Kidney (tissue), 22 donors: Measurements from ENCODE around the gene CASP4. TPM values are rescaled to one million over a fixed set of nuclear protein-coding genes. Genes with fewer than 3 reads are reported as not detected.
A peak's percentile ranks its signal among the peaks of the same experiment; 100 is the strongest.

Experiments
- DNase-seq, 5 donors: peaks; one replicate each; pipeline ENCODE4 v3.0.0-alpha.2; 2013 to 2020
- FAIRE-seq: peaks from 2 replicates; lab custom pipeline; 2012; peaks lifted over from hg19 to GRCh38; lab: Jason Lieb, UNC
- H3K27ac ChIP-seq, 2 donors: one replicate each; pipeline ENCODE4 v1.7.0; 2013; ENCODE audit warnings: low read depth in 2 of 2, low read length in 2 of 2, inconsistent platforms in 1 of 2
- H3K27me3 ChIP-seq: one replicate; pipeline ENCODE4 v1.7.1; 2013; ENCODE audit warnings: low read length, inconsistent platforms; ENCODE audit not compliant: control insufficient read depth, insufficient read depth
- H3K36me3 ChIP-seq, 3 donors: one replicate each; pipeline versions ENCODE4 v1.7.0 to v1.7.1; 2013; ENCODE audit warnings: low read length in 3 of 3, control low read depth in 1 of 3, inconsistent platforms in 1 of 3; ENCODE audit not compliant: insufficient read depth in 3 of 3, control insufficient read depth in 2 of 3
- H3K4me1 ChIP-seq, 3 donors: one replicate each; pipeline versions ENCODE4 v1.7.0 to v1.7.1; 2013; ENCODE audit warnings: low read length in 3 of 3, inconsistent platforms in 1 of 3, low read depth in 1 of 3; ENCODE audit not compliant: control insufficient read depth in 2 of 3, insufficient read depth in 2 of 3
- H3K4me3 ChIP-seq, 3 donors: one replicate each; pipeline versions ENCODE4 v1.7.0 to v1.8.1; 2013; ENCODE audit warnings: low read length in 3 of 3, control low read depth in 1 of 3, inconsistent platforms in 1 of 3
- H3K9ac ChIP-seq, 3 donors: one replicate each; pipeline versions ENCODE4 v1.7.0 to v1.7.1; 2013; ENCODE audit warnings: low read length in 3 of 3, control low read depth in 1 of 3, inconsistent platforms in 1 of 3
- H3K9me3 ChIP-seq, 3 donors: one replicate each; pipeline versions ENCODE4 v1.7.0 to v1.7.1; 2013; ENCODE audit warnings: low read length in 3 of 3, control low read depth in 1 of 3, inconsistent platforms in 1 of 3; ENCODE audit not compliant: control insufficient read depth in 2 of 3, insufficient read depth in 1 of 3
- intact Hi-C: fragments of 100-400 bp; cut with DNase I; formaldehyde crosslinking; loops from one replicate; pipeline ENCODE4 v1.11.1; 2022
- long read RNA-seq, 10 donors: library from polyadenylated mRNA in 1 of 10; unstranded in 1 of 10; transcript quantifications; one replicate each; pipeline ENCODE4 v2.0.0 and lab custom pipeline, GENCODE V29; 2021 to 2026
- polyA plus RNA-seq: library from polyadenylated mRNA; stranded (reverse); fragments of 350-450 nt; fragmentation: Illumina TruSeq; extraction: RNeasy Lipid Tissue Mini Kit (QIAGEN cat#74804); gene quantifications from one replicate; pipeline ENCODE4 v1.2.3, GENCODE V29; 2014; ENCODE audit warnings: low read depth, low replicate concordance; ENCODE audit not compliant: insufficient read depth
- total RNA-seq: library from RNA; stranded (reverse); fragmentation: NEBNext Ultra II Directional; extraction: Animal tissue kit (Norgen Biotek cat#: 25700); gene quantifications from one replicate; pipeline ENCODE4 v1.2.1, GENCODE V29; 2021
- TF ChIP-seq, protein P1 (sequence below): IDR thresholded peaks from 3 replicates; pipeline ENCODE4 v1.5.1; 2012; ENCODE audit warnings: mild to moderate bottlenecking, moderate library complexity, borderline replicate concordance; ENCODE audit not compliant: insufficient read depth; ENCODE audit errors: extremely low read depth
- donor health status: control.
- donor health status: control.
- donor health status: control.
- donor health status: control.
- donor health status: control.
- donor health status: DM: yes; HTN: yes; CAD: no.
- donor health status: Normal renal cell carcinoma (clear cell type).

CASP4 gene
- total RNA-seq, result 60.3 TPM
- polyA plus RNA-seq, result 40.6 TPM
- long read RNA-seq, donor 1, result 0 reads
- long read RNA-seq, donor 2, partial matches to known transcripts, result 0 of 4 reads
- long read RNA-seq, donor 2, other reads (novel, unspliced or antisense), result 0 of 4 reads
- long read RNA-seq, donor 3, partial matches to known transcripts, result 0 of 7 reads
- long read RNA-seq, donor 3, other reads (novel, unspliced or antisense), result 0 of 7 reads
- long read RNA-seq, donor 4, transcript CASP4-203 (9 exons, 2,158 nt), result major isoform, 5 of 5 reads
- long read RNA-seq, donor 4, partial matches to known transcripts, result 0 of 5 reads
- long read RNA-seq, donor 4, other reads (novel, unspliced or antisense), result 0 of 5 reads
- long read RNA-seq, donor 5, result 0 reads
- long read RNA-seq, donor 6, transcript CASP4-203 (9 exons, 2,158 nt), result major isoform, 5 of 8 reads
- long read RNA-seq, donor 6, partial matches to known transcripts, result 0 of 8 reads
- long read RNA-seq, donor 6, other reads (novel, unspliced or antisense), result 0 of 8 reads
- long read RNA-seq, donor 7, transcript CASP4-203 (9 exons, 2,158 nt), result major isoform, 14 of 31 reads
- long read RNA-seq, donor 7, partial matches to known transcripts, result 8 of 31 reads
- long read RNA-seq, donor 7, other reads (novel, unspliced or antisense), result 9 of 31 reads
- long read RNA-seq, donor 8, result 0 reads
- long read RNA-seq, donor 9, partial matches to known transcripts, result 0 of 2 reads
- long read RNA-seq, donor 9, other reads (novel, unspliced or antisense), result 0 of 2 reads
- long read RNA-seq, donor 10, partial matches to known transcripts, result 0 of 4 reads
- long read RNA-seq, donor 10, other reads (novel, unspliced or antisense), result 0 of 4 reads

DNA sequence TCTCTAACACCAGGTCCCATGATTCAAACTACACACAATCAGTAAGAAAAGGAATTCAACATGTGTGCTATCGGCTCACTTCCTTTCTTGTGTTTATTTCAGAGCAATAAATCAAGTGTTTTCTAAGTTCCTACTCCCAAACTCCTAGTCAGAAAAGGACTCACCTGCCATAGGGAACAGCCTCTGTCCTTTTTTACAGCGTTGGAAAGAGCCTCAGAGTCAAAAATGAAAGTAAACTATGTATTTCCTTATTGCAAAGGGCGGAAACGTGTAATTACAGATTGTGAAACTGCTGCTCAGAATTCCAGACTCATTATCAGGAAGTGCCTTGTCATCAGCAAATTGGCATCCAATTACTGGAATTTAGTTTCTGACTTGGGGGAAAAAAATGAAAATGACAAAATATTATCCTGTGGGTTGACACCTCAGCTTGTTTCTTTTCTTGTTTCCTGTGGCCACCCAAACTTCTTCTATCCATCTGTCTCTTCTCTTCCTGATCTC lies at the start of gene CASP4:
Gene CASP4 (minus strand): TSS at position 220 of the 501 bp plus-strand sequence. CDS start 49 bp downstream, at position 171.
- peaks cover 0 to 5% (median 3%) of the 10 kb centered on the region in 3 donors for H3K4me1 ChIP-seq
- peak in 2 of 5 donors; percentile 32 to 50 for DNase-seq

DNA sequence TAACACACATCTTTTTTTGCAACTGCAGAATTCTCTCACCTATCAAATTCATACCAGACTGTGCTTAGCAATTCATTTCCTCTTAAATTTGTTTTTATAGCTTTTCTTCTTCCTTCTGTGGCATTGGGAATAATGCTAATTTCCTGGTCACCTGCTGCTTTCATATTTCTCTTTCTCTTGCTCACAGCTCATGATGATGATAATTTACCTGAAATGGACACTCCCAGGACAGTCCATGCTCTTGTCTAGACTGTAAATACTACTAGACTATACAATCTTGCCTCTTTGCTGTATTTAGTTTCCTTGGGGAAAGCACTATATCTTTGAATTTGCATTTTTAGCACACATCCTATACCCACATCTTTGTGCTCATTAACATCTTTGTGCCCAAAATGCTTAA lies 39.1 kb upstream of the CASP4 start:
- no peak overlapping the region for H3K9ac ChIP-seq
- H3K9me3 ChIP-seq, result no peaks in the 10 kb centered on the region
- FAIRE-seq (no peak), DNase-seq (no peak)
- no peaks in the 10 kb centered on the region for H3K27me3 ChIP-seq
- intact Hi-C loops, result no loop called here
- no peak overlapping the region for H3K27ac ChIP-seq
- TF ChIP-seq, protein P1, sequence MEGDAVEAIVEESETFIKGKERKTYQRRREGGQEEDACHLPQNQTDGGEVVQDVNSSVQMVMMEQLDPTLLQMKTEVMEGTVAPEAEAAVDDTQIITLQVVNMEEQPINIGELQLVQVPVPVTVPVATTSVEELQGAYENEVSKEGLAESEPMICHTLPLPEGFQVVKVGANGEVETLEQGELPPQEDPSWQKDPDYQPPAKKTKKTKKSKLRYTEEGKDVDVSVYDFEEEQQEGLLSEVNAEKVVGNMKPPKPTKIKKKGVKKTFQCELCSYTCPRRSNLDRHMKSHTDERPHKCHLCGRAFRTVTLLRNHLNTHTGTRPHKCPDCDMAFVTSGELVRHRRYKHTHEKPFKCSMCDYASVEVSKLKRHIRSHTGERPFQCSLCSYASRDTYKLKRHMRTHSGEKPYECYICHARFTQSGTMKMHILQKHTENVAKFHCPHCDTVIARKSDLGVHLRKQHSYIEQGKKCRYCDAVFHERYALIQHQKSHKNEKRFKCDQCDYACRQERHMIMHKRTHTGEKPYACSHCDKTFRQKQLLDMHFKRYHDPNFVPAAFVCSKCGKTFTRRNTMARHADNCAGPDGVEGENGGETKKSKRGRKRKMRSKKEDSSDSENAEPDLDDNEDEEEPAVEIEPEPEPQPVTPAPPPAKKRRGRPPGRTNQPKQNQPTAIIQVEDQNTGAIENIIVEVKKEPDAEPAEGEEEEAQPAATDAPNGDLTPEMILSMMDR, result no peak
- no peak overlapping the region for H3K4me3 ChIP-seq
- H3K4me1 ChIP-seq, result no peaks in the 10 kb centered on the region
- no peaks in the 10 kb centered on the region for H3K36me3 ChIP-seq

More for the DNA sequence above, at the start of gene CASP4:
- Histone ChIP-seq H3K4me3 (peak within 1 kb of the TSS; percentile 70 to 93 (median 73)), H3K27ac (peak within 1 kb of the TSS; percentile 79 to 93), H3K27me3 (no peaks in the 10 kb centered on the region), H3K9ac (peak within 1 kb of the TSS; percentile 37 to 72 (median 68)), H3K36me3 (peaks cover 0 to 3% (median 0%) of the 10 kb centered on the region in 3 donors), H3K9me3 (no peaks in the 10 kb centered on the region)
- TF ChIP-seq, protein P1, result no peak
- intact Hi-C loops, result no loop called here
- FAIRE-seq, result peak; percentile 30

DNA sequence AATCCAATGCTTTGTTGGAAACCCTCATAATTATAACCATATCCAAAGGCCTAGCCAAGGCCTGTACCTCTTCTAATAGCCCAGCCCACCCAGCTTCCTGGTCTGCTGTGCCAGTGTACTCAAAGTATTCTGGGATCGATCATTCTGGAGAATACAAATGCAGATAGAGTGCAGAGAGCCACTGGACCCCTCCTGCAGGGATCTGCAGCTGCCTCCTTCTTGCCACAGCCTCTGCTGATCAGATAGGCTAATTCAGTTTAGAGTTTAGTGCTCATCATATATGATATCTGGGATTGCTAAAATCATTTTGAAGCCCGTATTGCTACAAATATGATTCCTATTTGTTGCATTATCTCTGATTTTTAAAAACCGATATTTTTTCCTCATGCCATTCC lies 37.1 kb upstream of the CASP4 start:
- H3K4me1 ChIP-seq, result no peaks in the 10 kb centered on the region
- intact Hi-C loops, result no loop called here
- no peaks in the 10 kb centered on the region for H3K36me3 ChIP-seq
- H3K9ac ChIP-seq, result no peak overlapping the region
- no peaks in the 10 kb centered on the region for H3K27me3 ChIP-seq
- H3K4me3 ChIP-seq, result no peak overlapping the region
- H3K9me3 ChIP-seq, result no peaks in the 10 kb centered on the region
- TF ChIP-seq, protein P1, result no peak
- DNase-seq (no peak), FAIRE-seq (no peak)
- no peak overlapping the region for H3K27ac ChIP-seq
